Superior temporal gyrus (tissue), 1 donor: ENCODE results near the gene TBC1D22A.
"Not testable (repeated sequence)": the region's sequence is repeated elsewhere in the genome, so short reads cannot be mapped to it uniquely, and the experiment has no call there.

ENCODE experiments used
- DNase-seq: peaks from one replicate; pipeline ENCODE4 v3.0.0-alpha.2; 2016; ENCODE audit errors: extremely low spot score

The TBC1D22A gene

DNA sequence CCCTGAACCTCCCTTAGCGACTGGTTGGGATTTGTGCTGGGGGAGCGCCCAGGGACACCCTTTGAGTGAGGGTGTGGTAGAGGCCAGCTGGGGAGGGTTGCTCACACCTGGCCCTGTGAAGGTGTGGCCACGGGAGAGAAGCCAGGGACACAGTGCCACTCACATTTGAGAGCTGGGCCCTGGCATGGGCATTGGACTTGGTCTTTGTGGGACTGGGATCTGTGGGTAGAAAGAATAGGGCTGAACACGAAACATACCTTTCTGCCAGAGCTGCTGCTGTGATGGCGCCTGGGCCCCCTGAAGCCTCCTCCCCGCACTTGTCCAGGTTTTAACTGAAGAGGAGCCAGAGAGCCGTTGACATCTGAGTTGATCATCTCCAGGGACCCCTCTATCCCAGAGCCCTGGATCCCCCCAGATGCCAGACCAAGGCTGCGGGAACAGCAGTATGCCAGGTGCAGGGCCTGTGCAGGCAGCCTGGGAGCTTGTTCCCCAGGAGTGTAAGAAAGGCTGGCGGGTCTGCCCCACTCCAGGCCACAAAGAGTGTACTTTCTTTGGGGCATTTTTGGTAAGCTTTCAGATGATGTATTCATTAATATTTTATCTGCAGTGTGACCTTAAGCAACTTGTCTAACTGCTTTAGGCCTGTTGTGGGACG lies 284.1 kb downstream of the TBC1D22A start:
- no peak for DNase-seq

DNA sequence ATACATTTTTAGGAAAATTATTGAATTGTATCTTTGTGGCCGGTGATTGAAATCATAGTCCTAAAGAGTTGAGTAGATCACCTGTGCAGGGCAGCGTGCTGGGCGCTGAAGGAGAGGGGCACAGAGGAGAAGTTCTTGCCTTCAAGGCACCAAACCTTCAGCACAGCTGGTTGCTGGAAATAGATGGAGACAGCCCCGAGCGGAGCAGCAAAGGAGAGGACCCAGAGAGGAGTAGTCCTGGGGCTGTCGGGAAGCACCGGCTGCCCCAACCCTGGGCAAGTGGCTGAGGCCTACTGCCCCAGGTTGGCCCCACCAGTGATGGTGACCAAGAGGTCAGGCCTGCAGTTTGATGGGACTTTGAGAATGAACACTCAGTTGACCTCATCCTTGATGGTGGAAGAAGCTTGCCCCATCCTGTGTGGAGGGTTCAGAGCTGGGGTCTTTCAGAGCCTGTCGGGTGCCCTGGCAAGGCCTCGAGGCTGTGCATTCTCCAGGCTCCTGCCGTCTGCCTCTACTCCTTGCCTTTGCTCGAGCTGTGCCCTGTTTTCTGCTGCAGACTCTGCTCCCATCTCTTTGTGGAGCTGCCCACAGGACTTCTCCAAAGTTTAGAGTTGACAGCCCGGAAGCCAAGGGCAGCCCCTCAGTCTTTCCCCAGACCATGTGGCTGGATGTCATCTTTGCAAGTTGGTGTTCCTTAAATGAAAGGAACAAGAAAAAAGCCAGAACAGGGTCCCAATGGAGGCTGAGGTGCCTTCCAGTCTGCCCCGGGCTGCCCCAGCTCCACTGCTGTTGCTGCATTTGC lies 285.1 kb downstream of the TBC1D22A start:
- no peak for DNase-seq

DNA sequence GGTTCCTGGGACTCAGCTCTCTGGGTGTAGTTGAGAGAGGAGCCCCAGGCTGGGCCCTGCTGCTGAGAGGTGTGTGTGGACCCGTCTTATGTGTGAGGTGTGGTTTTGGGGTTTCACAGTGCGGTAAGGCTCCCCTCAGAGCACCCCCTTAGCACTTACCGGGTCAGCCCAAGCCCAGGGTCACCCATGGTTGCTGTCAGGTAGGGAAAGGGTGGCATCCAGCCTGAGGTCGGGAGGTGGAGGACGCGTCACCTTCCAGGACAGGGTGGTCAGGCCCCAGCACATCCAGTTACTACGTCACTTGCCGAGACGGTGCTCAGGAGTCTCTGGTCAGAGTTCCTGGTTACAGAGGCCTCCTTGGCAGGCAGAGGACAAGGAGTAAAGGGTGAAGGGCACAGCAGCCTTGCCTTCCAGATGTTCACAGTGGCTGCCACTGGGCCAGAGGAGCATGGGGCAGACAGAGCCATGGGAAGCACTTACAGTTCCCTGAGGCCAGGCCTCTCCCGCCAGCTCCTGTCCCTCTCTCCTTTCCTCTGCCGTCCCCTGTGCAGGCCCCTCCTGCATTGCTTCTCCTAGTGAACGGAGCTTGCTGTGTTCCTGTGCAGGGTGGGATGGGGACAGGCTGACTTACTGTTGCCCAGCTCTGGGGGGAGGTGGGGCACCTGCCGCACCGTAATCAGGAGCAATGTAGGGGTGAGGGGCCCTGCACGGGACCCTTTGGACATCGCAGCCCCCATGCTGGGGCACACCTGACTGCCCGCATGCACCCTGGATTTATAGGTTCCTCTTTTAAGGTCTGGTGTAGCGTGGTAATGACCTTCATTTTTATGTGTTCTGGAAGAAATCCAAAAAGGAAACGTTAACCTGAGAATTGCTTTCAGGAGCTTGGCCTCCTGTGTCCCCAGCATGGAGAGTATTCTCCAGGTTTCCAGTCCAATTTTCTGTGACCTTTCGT lies 285.9 kb downstream of the TBC1D22A start:
- no peak for DNase-seq

DNA sequence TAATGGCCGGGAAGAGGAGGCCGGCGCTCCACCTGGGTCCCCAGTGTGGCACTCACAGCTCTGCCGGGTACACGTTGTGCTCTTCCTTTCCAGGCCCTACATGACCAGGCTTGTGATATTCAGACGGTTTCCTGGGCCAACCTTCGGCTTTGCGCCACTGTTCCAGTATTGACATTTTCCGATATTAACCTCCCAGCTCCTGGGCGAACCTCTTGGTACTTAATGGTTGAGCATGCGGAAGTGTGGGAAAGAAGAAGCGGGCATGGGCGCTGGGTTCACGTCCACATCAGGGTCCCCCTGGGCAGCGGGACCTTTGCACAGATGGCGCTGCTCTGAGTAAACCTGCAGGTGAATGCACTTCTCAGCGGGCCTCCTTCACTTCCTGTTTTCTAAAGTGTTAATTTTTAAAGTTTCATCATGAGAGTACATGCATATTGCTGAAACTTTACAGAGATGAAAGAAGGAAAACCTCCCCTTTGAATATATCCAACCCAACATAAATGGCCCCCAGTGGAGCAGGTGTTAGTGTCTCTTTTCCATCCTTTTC lies 286.7 kb downstream of the TBC1D22A start:
- DNase-seq = no peak

DNA sequence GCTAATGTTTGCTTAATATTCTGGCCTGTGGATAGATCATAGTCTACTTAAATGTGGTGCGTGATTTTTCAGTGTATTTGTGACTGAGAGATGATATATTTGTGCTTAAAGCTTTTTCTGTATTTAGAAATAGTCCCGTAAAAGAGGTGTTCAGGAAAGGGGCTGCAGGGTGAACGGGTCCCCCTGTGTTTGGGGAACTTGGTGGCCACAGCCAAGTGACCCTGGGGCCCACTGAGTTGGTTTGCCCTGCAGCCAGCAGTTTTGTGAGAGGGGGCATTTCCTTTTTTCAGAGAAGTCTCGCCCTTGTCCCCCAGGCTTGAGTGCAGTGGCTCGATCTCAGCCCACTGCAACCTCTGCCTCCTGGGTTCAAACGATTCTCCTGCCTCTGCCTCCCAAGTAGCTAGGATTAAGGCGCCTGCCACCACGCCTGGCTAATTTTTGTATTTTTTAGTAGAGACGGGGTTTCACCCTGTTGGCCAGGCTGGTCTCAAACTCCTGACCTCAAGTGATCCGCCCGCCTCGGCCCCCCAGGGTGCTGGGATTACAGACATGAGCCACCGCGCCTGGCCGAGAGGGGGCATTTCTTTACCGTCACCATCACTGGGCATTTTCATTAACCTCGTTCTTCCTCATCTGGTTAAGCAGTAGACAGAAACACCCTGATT lies 287.4 kb downstream of the TBC1D22A start:
- not testable (repeated sequence) for DNase-seq

DNA sequence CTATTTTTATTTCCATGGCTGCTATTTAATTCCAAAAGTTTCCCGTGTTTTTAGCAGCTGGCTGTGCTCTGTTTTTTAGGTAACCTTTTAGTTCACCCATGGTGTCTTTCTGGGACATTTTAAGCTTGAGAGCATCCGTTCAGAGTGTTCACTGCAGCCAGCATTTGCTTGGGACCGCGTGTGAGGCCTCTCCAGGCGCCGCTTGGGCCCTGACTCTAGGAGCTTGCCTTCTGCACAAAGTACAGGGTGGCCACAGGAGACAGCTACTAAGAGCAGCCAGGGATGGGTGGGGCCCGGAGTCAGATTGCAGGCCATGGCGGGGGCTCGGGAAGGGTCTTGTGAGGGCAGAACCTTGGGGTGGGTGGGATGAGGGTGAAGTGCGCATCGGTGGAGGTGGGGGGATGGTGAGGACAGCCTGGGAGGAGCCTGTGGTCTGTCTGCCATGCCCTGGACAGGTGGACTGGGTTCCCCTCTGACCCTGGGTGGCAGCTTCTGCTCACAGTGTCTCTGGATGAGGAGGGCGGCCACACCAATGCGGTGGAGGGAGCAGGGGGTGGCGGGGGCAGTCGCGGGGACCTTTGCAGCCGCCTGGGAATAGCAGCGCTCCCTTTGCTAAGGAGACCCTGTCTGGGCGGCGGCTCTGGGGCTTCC lies 288.1 kb downstream of the TBC1D22A start:
- DNase-seq = no peak

DNA sequence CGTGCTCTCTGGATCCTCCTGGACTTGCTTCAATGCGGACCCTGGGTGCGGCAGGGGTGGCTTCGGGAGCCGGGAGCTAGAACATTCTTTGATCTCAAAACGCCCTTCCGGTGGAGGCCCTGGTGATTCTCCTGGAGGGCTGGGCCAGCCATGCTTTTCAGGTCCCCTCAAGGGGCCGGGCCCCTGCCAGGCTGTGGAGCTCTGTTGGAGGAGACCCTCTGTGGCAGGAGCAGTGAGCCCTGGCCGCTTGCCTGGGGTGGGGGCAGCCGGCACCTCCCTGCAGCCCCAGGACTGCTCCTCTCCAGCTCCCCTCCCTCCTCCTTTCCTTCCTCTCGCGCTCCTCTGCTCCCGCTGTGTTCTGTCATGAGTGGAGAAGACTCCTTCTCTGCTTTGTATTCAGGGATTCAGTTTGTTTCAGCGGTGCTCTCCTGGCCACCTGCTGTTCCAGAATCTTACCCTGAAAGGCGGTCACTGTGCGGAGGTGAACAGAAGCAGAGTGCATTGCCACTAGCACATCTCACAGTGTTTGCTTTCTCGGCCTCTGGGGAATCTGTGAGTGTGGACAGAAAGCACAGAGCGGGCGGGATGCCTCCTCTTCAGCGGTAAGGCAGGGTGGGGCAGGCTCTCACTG lies 289.1 kb downstream of the TBC1D22A start:
- DNase-seq = no peak

DNA sequence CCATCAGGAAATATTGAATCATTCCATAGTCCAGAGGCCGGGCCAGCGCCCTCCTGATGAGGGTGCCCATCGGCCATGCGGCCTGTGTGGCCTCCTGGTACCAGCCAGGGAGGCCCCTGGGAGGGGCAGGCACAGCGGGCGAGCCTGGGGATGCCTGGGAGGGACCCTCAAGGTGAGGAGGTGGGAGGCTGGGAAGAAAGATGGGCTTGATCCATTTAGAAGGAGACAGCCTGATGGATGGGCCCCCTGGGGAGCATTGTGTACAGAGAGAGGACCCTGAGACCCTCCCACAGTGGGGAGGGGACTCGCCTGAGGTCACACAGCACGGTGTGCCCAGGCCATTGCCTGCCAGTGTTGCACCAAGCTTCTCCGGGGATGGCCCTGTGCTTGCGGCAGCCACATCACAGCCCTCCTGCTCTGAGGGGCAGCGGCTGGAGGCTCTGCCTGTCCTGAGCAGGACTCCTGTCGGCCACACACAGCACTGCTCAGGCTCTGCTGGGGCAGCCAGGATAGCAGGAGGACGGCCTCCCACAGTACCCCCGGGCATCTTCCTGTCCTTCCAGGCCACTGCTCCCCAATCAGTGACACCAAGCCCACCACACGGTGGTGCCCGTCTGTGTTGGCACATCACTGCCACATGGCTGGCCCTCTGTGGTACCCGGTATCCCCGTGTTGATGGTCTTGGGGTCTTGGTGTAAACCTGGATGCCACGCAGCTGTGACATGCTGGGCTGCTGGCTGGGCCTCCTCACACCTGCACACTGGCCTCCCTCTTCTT lies 290.0 kb downstream of the TBC1D22A start:
- DNase-seq = no peak

DNA sequence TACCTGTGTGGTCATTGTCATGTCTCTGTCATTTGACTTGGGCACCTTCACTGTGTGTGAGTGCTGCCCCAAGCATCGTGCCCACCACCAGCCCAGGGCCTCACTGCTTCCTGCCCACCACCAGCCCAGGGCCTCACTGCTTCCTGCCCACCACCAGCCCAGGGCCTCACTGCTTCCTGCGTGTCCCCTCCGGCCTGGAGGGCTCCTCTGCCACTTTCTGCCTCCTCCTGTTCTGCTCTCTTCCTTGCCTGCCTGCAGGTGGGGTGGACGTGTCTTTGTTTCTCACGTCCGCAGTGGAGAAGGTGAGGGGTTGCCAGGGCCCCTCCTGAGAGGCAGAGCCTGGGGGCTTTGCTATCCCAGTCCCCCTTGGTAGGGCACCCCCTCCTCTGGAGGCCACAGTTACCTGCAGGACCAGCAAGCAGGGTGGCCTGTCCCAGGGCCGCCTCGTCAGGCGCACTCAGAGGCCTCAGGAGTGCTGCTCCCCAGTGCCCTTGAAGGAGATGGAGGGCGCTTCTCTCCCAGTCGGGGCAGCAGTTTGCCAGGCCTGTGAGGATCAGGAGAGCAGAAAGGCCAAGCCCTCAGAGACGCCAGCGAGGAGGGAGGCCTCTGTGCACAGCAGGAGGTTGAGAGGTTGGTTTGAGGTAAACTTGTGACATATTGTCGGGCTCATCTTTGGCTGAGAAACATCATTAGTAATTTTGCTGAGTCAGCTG lies 290.7 kb downstream of the TBC1D22A start:
- DNase-seq = no peak

DNA sequence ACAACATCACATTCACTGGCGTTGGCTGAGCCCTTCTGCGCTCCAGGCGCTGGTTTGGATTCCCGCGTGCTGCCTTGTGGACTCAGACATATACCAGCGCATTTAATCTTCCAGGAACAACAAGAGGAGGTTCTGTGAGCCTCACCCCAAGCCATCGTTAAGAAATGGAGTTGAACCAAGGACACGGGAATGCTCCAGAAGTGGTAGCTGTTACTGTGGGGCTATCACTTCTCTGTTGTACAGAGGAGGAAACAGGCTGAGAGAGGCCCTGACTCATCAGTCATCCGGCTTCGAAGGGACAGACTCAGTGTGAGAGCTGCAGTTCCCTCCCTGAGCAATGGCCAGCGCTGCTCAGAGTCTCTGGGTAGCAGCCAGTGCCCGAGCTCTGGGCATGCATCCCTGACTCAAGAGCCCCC lies 291.3 kb downstream of the TBC1D22A start:
- DNase-seq = peak; percentile 20

DNA sequence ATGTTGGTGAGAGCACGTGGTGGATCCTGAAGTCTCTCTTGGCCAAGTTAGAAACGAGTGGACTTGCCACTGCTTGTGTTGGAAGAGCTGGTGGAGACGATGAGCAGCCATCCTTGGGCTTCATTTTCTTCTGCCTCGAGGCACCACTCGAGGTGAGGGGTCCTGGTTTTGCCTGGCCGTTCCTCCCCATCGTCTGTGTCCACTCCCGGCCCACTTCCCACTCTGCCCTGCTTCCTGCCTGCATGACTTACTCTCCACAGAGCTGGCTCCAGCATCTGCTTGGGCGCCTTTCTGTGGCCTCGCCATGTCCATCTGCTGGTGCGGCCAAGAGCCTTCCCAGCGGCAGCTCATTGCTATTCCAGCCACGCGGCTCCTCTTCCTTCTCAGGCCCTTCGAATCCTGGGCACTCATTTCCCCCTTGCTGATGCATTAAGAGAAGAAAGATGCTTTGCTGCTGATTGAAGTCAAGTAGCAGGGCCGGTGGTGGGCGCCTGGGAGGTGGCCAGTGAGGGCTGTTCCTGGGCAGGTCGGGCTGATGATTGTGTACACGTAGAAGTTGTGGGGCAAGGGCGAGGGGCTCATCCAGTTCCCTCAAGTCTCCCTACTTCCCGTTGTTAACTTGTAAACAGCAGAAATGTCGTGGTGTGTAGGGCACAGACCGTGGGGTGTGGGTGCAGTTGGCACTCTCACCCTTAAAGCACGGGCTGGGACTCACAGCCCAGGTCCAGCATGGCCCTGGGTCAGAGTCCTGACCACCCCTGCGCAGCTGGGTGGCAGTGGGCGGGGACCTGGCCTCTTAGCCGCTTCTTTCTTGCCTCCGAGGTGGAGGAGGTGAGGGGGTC lies 292.0 kb downstream of the TBC1D22A start:
- DNase-seq = no peak

DNA sequence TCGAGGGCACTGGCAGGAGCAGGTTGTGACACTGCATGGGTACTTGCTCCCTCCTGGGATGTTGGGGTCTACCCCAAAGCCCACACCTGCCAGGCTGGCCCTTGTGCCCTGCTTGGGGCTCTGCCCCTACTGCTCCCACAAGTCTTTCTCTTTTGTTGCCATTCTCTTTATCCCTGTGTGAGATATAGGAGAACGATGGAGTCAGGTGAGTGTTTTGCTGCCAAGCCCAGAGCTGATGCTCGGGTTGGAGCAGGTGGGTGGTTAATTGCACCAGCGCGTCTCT lies 292.6 kb downstream of the TBC1D22A start:
- no peak for DNase-seq

DNA sequence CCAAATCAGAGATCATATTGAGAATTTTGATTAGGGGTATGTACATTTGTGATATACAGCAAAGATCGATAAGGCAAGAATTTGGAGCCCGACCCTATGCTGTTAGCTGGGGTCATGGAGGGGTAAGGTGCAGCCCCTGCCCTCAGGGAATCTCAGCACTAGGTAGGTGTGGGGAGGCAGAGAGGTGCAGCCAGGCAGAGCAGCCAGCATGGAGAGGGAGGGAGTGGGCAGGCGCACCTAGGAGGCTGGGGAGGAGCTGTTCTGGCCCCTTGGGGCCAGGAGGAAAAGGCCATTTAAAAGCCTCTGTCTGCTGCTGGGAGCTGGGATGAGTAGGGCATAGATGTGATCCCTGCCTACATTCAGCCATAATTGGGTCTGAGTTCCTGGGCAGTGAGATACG lies 293.0 kb downstream of the TBC1D22A start:
- no peak for DNase-seq

DNA sequence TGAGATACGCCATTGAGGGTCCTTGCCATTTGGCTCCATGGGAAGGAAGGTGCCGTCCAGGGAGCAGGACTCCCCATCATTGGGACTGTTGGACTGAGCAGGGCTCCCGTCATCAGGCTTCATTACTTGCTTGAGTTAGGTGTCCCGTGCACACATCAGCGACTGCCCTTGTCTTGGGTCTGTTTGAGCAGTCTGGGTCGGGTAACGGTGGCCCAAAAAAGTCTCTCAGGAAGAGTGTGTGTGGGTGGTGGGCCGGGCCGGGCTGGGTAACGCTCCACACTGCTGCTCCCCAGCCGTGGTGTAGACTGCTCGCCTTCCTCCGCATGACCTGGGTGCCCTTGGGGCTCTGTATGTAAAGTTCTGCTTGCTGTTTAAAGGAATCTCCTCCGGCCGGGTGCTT lies 293.5 kb downstream of the TBC1D22A start:
- DNase-seq = no peak

DNA sequence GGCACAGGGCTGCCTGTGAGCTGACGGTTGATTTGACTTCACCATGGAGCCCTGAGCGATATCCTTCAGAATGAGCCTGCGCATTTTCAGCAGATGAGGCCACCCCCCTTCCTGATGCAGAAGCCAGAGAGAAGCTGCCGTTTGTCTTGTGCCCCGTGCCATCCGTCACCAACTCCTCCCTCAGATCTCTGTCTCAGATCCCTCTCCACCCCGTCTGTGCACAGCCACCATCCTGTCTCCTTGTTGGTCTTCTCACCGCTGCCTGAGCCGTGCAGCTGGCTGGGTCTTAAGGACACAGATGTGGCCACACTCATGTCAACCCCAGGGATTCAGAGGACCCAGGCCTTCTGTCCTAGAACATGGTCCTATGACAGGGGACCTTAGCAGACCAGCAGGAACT lies 293.9 kb downstream of the TBC1D22A start:
- DNase-seq = no peak

DNA sequence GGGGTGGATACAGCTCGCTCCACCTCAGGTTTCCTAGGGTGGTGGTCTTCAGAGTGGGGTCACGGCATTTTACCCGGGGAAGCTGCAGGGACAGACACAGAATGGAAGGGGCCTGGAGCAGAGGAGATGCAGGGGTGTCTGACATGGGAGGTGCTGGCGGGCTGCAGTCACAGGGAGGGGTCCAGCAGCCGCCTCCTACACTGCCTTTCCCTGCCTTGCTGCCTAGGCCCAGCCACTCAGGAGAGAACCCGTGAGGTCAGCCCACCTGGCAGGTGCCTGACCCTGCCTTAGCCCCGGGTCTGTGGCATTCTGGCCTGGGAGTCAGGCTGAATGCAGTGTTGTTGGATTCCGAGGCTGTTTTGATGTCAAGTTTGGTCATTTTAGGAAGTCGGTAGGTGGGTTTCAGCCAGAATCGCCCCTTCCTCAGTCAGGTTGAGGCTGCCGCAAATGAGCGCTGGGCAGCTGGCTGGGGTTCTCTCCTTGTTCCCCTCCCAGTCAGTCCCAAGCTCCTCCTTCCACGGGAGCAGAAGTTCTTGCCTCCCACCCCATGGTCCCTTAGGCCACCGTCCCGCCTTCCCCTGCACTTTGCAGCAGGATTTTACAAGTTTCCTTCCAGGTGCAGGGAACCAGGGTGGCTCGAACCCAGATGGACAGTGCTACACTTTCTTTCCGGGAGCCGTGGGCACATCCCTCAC lies 294.5 kb downstream of the TBC1D22A start:
- no peak for DNase-seq

DNA sequence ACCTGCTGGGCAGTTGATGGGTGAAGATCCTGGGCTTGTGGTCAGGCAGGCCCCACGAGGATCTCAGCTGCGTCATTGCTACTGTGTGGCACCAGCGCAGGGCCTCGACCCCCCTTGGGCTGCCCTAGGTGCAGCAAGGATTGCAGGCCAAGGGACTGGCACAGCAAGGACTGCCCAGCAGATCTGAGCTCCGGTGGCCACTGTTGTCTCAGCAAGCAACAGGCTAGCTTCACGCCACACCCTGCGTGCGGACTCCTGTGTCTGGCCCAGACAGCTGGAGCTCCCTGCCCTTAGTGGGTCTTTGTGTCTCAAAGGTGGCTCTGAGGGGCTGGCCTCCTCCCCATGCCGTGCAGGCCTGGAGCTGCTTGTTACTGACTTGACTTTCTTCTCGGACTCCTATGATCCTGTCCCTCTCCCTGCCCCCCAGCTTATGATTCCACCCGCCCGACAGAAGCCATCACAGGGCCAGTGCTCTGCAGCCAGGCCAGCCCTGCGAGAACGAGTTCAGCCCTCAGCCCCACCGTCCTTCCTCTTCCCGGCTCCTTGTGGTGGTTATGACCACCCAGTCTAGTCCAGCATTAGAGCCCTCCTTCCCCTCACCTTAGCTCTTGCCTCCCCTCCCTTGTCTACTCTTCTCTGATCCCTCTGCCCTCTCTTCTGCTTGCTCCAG lies 295.6 kb downstream of the TBC1D22A start:
- no peak for DNase-seq
